HEK293 (cell line): ENCODE results near the gene NKX1-1.

Experiments used
- CTCF ChIA-PET: fragments of 350-600 bp; formaldehyde crosslinking; extraction: SDS; loops from one replicate; lab custom pipeline; 2021; ENCODE audit warnings: antibody characterized with exemption; lab: Yijun Ruan, JAX
- POLR2A ChIA-PET: fragments of 300-600 bp; formaldehyde crosslinking; extraction: SDS; loops from one replicate; lab custom pipeline; 2020; ENCODE audit warnings: antibody characterized with exemption, inconsistent platforms; lab: Yijun Ruan, JAX
- H3K27ac ChIP-seq: fragments of 200-500 bp; sonication (Bioruptor generic); 2 replicates; pipeline ENCODE4 v1.5.1; 2014; ENCODE audit warnings: low read depth, low read length, control low read depth, inconsistent platforms; ENCODE audit errors: extremely low read depth
- H3K36me3 ChIP-seq, 2 experiments: fragments of 200-500 bp in 1 of 2; sonication (Bioruptor generic) in 1 of 2; 1 replicate in 1 of 2; 2 replicates in 1 of 2; pipeline ENCODE4 v1.5.1; 2014 to 2017; ENCODE audit warnings: inconsistent platforms in 2 of 2, low read length in 2 of 2; ENCODE audit not compliant: control insufficient read depth in 2 of 2, insufficient read depth in 1 of 2
- H3K4me1 ChIP-seq: fragments of 200-500 bp; sonication (Bioruptor generic); 2 replicates; pipeline ENCODE4 v1.5.1; 2014; ENCODE audit warnings: mild to moderate bottlenecking, low read length, inconsistent platforms; ENCODE audit not compliant: control insufficient read depth, insufficient read depth
- H3K4me3 ChIP-seq: 2 replicates; pipeline ENCODE4 v1.5.1; 2011; ENCODE audit warnings: low read depth, mild to moderate bottlenecking, control low read depth, low read length, moderate library complexity
- H3K9me3 ChIP-seq: fragments of 200-500 bp; sonication (Bioruptor generic); 2 replicates; pipeline ENCODE4 v1.5.1; 2014; ENCODE audit warnings: low read depth, low read length, inconsistent platforms; ENCODE audit not compliant: control insufficient read depth, insufficient read depth
- HOXD13 ChIP-seq: sonication (generic); formaldehyde crosslinking; IDR thresholded peaks from 2 replicates; pipeline ENCODE4 v1.8.0; 2022; ENCODE audit warnings: missing genetic modification reagents, borderline replicate concordance
- PATZ1 ChIP-seq: fragments of 450-650 bp; formaldehyde crosslinking; IDR thresholded peaks from 2 replicates; pipeline ENCODE4 v1.5.1; 2016; ENCODE audit warnings: missing biosample characterization, missing genetic modification characterization
- PRDM4 ChIP-seq: fragments of 450-650 bp; formaldehyde crosslinking; IDR thresholded peaks from 2 replicates; pipeline ENCODE4 v1.5.1; 2017; ENCODE audit warnings: missing biosample characterization, missing genetic modification characterization
- ZNF114 ChIP-seq: fragments of 450-650 bp; formaldehyde crosslinking; IDR thresholded peaks from 2 replicates; pipeline ENCODE4 v1.5.0; 2017; ENCODE audit warnings: missing biosample characterization, missing genetic modification characterization
- ZNF138 ChIP-seq: fragments of 450-650 bp; formaldehyde crosslinking; IDR thresholded peaks from 2 replicates; pipeline ENCODE4 v1.5.1; 2016; ENCODE audit warnings: missing biosample characterization, missing genetic modification characterization, borderline replicate concordance
- ZNF146 ChIP-seq: fragments of 450-650 bp; formaldehyde crosslinking; IDR thresholded peaks from 2 replicates; pipeline ENCODE4 v1.5.1; 2016; ENCODE audit warnings: missing biosample characterization, missing genetic modification characterization
- ZNF350 ChIP-seq: fragments of 450-650 bp; formaldehyde crosslinking; IDR thresholded peaks from 2 replicates; pipeline ENCODE4 v1.5.0; 2017; ENCODE audit warnings: missing biosample characterization, mild to moderate bottlenecking, missing genetic modification characterization
- ZNF610 ChIP-seq: fragments of 450-650 bp; formaldehyde crosslinking; IDR thresholded peaks from 2 replicates; pipeline ENCODE4 v1.5.1; 2016; ENCODE audit warnings: missing biosample characterization, missing genetic modification characterization, borderline replicate concordance
- ZNF664 ChIP-seq: fragments of 450-650 bp; formaldehyde crosslinking; IDR thresholded peaks from 2 replicates; pipeline ENCODE4 v1.5.1; 2016; ENCODE audit warnings: missing biosample characterization, missing genetic modification characterization
- ZNF707 ChIP-seq: fragments of 450-650 bp; formaldehyde crosslinking; IDR thresholded peaks from 2 replicates; pipeline ENCODE4 v1.5.1; 2016; ENCODE audit warnings: missing biosample characterization, missing genetic modification characterization
- ZNF76 ChIP-seq: fragments of 450-650 bp; formaldehyde crosslinking; IDR thresholded peaks from 2 replicates; pipeline ENCODE4; 2016; ENCODE audit warnings: low read depth, missing biosample characterization, missing genetic modification characterization, borderline replicate concordance
- ZNF785 ChIP-seq: fragments of 450-650 bp; formaldehyde crosslinking; IDR thresholded peaks from 2 replicates; pipeline ENCODE4 v1.5.1; 2016; ENCODE audit warnings: missing biosample characterization, missing genetic modification characterization
- TF ChIP-seq, protein P1 (sequence below): fragments of 450-650 bp; formaldehyde crosslinking; IDR thresholded peaks from 2 replicates; pipeline ENCODE4 v1.5.1; 2016; ENCODE audit warnings: missing biosample characterization, missing genetic modification characterization, borderline replicate concordance
- TF ChIP-seq, protein P2 (sequence below): fragments of 450-650 bp; formaldehyde crosslinking; IDR thresholded peaks from 2 replicates; pipeline ENCODE4 v1.5.1; 2016; ENCODE audit warnings: missing biosample characterization, missing genetic modification characterization
- TF ChIP-seq, protein P3 (sequence below): fragments of 450-650 bp; formaldehyde crosslinking; IDR thresholded peaks from 2 replicates; pipeline ENCODE4 v1.5.1; 2016; ENCODE audit warnings: missing biosample characterization, missing genetic modification characterization

NKX1-1 gene

GRCh38 chr4:1379351-1379781 lies 26.9 kb downstream of the NKX1-1 start:
- TF ChIP-seq, protein P1, sequence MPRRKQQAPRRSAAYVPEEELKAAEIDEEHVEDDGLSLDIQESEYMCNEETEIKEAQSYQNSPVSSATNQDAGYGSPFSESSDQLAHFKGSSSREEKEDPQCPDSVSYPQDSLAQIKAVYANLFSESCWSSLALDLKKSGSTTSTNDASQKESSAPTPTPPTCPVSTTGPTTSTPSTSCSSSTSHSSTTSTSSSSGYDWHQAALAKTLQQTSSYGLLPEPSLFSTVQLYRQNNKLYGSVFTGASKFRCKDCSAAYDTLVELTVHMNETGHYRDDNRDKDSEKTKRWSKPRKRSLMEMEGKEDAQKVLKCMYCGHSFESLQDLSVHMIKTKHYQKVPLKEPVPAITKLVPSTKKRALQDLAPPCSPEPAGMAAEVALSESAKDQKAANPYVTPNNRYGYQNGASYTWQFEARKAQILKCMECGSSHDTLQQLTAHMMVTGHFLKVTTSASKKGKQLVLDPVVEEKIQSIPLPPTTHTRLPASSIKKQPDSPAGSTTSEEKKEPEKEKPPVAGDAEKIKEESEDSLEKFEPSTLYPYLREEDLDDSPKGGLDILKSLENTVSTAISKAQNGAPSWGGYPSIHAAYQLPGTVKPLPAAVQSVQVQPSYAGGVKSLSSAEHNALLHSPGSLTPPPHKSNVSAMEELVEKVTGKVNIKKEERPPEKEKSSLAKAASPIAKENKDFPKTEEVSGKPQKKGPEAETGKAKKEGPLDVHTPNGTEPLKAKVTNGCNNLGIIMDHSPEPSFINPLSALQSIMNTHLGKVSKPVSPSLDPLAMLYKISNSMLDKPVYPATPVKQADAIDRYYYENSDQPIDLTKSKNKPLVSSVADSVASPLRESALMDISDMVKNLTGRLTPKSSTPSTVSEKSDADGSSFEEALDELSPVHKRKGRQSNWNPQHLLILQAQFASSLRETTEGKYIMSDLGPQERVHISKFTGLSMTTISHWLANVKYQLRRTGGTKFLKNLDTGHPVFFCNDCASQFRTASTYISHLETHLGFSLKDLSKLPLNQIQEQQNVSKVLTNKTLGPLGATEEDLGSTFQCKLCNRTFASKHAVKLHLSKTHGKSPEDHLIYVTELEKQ (tag by site-specific recombination): no peak
- TF ChIP-seq, protein P2, sequence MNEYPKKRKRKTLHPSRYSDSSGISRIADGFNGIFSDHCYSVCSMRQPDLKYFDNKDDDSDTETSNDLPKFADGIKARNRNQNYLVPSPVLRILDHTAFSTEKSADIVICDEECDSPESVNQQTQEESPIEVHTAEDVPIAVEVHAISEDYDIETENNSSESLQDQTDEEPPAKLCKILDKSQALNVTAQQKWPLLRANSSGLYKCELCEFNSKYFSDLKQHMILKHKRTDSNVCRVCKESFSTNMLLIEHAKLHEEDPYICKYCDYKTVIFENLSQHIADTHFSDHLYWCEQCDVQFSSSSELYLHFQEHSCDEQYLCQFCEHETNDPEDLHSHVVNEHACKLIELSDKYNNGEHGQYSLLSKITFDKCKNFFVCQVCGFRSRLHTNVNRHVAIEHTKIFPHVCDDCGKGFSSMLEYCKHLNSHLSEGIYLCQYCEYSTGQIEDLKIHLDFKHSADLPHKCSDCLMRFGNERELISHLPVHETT (tag by site-specific recombination): no peak
- TF ChIP-seq ZNF610 (no peak), ZNF114 (tag by site-specific recombination) (no peak), ZNF146 (tag by site-specific recombination) (no peak), PRDM4 (no peak), PATZ1 (tag by site-specific recombination) (no peak), ZNF664 (tag by site-specific recombination) (no peak), ZNF350 (tag by site-specific recombination) (no peak), ZNF76 (tag by site-specific recombination) (no peak)
- TF ChIP-seq, all 188 proteins: peak for 0
- Histone ChIP-seq H3K36me3 (peaks cover 0 to 25% of the 10 kb centered on the region in 2 experiments; a peak in 1 of 3 replicates), H3K4me1 (no peaks in the 10 kb centered on the region), H3K27ac (no peak overlapping the region), H3K9me3 (no peaks in the 10 kb centered on the region), H3K4me3 (no peak overlapping the region)
- ChIA-PET POLR2A (no interaction called here), CTCF (no interaction called here)

DNA sequence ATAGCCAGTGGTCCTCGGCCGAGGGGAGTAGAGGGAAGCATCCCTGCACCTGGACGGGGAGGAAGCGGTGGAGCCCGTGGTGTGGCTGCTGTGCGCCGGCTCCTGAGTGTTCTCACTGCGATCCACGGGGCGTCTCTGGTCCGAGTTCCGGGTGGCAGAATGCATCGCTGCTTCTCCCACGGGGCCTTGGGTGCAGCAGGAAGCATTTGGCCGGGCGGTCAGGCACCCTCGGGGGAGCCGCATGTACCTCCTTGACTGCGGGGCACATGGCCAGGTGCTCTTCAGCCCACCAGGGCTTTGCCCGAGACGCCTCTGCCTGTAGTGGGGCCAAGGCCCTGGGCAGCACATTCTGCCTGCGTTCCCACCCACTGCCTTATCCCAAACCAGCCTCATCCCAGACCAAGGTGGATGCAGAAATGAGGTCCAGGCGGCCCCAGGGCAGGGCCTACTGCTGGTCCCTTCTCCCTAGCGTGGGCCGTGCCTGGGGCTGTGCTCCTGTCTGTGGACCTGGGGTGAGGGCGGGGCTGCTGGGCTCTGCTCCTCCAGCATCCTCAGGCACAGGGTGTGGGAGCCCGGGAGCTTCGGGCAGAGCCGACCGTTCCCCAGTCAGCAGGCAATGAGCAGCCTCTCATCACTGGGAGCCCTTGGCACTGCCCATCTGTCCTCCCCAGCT lies 27.5 kb downstream of the NKX1-1 start:
- CTCF ChIA-PET: no interaction called here
- no peaks in the 10 kb centered on the region for H3K9me3 ChIP-seq
- TF ChIP-seq, protein P3, sequence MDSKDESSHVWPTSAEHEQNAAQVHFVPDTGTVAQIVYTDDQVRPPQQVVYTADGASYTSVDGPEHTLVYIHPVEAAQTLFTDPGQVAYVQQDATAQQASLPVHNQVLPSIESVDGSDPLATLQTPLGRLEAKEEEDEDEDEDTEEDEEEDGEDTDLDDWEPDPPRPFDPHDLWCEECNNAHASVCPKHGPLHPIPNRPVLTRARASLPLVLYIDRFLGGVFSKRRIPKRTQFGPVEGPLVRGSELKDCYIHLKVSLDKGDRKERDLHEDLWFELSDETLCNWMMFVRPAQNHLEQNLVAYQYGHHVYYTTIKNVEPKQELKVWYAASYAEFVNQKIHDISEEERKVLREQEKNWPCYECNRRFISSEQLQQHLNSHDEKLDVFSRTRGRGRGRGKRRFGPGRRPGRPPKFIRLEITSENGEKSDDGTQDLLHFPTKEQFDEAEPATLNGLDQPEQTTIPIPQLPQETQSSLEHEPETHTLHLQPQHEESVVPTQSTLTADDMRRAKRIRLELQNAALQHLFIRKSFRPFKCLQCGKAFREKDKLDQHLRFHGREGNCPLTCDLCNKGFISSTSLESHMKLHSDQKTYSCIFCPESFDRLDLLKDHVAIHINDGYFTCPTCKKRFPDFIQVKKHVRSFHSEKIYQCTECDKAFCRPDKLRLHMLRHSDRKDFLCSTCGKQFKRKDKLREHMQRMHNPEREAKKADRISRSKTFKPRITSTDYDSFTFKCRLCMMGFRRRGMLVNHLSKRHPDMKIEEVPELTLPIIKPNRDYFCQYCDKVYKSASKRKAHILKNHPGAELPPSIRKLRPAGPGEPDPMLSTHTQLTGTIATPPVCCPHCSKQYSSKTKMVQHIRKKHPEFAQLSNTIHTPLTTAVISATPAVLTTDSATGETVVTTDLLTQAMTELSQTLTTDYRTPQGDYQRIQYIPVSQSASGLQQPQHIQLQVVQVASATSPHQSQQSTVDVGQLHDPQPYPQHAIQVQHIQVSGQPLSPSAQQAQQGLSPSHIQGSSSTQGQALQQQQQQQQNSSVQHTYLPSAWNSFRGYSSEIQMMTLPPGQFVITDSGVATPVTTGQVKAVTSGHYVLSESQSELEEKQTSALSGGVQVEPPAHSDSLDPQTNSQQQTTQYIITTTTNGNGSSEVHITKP (tag by site-specific recombination): no peak
- TF ChIP-seq ZNF138 (tag by site-specific recombination): no peak
- no peak for TF ChIP-seq ZNF707 (tag by site-specific recombination)
- no peak for TF ChIP-seq ZNF785 (tag by site-specific recombination)
- no peak for TF ChIP-seq HOXD13 (CRISPR knock-in tag)
- TF ChIP-seq, all 188 proteins: peak for 0
- no peak overlapping the region for H3K27ac ChIP-seq
- POLR2A ChIA-PET: no interaction called here
- peaks cover 0 to 23% of the 10 kb centered on the region in 2 experiments; a peak in 1 of 3 replicates for H3K36me3 ChIP-seq
- H3K4me3 ChIP-seq: no peak overlapping the region
- H3K4me1 ChIP-seq: no peaks in the 10 kb centered on the region
